ENCODE measurements around the gene ENPP5.

ENPP5 gene

GRCh38 chr6:46170357-46171289 is at the start of gene ENPP5:
Gene ENPP5 (minus strand): TSS chr6:46170980. CDS start chr6:46168262, 2,718 bp downstream.
- peak; percentile 34 to 95 (median 88) for DNase-seq

GRCh38 chr6:46219661-46220060 is 48.9 kb upstream of the ENPP5 start:
- no peak for DNase-seq

- DNase-seq: no peak
Measured at GRCh38 chr6:46218457-46218856, 47.7 kb upstream of the ENPP5 start.

GRCh38 chr6:46217671-46218131 is 46.9 kb upstream of the ENPP5 start:
- peak in 23 of 56 donors; percentile 4 to 60 (median 18) for DNase-seq

- DNase-seq: no peak
Measured at GRCh38 chr6:46216879-46217278, 46.1 kb upstream of the ENPP5 start.

GRCh38 chr6:46215777-46216176 is 45.0 kb upstream of the ENPP5 start:
- DNase-seq: no peak

GRCh38 chr6:46215213-46215612 is 44.4 kb upstream of the ENPP5 start:
- DNase-seq: no peak

GRCh38 chr6:46211917-46212316 is 41.1 kb upstream of the ENPP5 start:
- DNase-seq: no peak

GRCh38 chr6:46210294-46210693 is 39.5 kb upstream of the ENPP5 start:
- no peak for DNase-seq

- DNase-seq: no peak
Measured at GRCh38 chr6:46208303-46208702, 37.5 kb upstream of the ENPP5 start.

GRCh38 chr6:46207174-46207573 is 36.4 kb upstream of the ENPP5 start:
- DNase-seq: no peak

- no peak for DNase-seq
Measured at GRCh38 chr6:46204880-46205650, 34.3 kb upstream of the ENPP5 start.

GRCh38 chr6:46203391-46204177 is 32.8 kb upstream of the ENPP5 start:
- DNase-seq: peak in 1 of 56 donors; percentile 4

- DNase-seq: no peak
Measured at GRCh38 chr6:46201702-46202101, 30.9 kb upstream of the ENPP5 start.

GRCh38 chr6:46199387-46199786 is 28.6 kb upstream of the ENPP5 start:
- no peak for DNase-seq

- no peak for DNase-seq
Measured at GRCh38 chr6:46191961-46192360, 21.2 kb upstream of the ENPP5 start.

GRCh38 chr6:46190889-46191288 is 20.1 kb upstream of the ENPP5 start:
- no peak for DNase-seq

GRCh38 chr6:46189726-46190125 is 18.9 kb upstream of the ENPP5 start:
- no peak for DNase-seq

GRCh38 chr6:46186583-46186982 is 15.8 kb upstream of the ENPP5 start:
- no peak for DNase-seq

- DNase-seq: no peak
Measured at GRCh38 chr6:46184114-46184513, 13.3 kb upstream of the ENPP5 start.

- no peak for DNase-seq
Measured at GRCh38 chr6:46175976-46176375, 5.2 kb upstream of the ENPP5 start.

Data from amygdala (tissue), 56 donors.